ENCODE measurements around the gene LARGE2.
"Not testable (repeated sequence)": the region's sequence is repeated elsewhere in the genome, so short reads cannot be mapped to it uniquely, and the experiment has no call there.

The LARGE2 gene

GRCh38 chr11:45900916-45901617, 21.4 kb upstream of the LARGE2 start:
- Histone ChIP-seq H3K9me3 (no peaks in the 10 kb centered on the region), H3K4me1 (peaks cover 6% of the 10 kb centered on the region), H3K4me3 (peak overlapping the region; percentile 48), H3K36me3 (replicated peaks) (no peaks in the 10 kb centered on the region; the same call in 1 of the 2 replicates), H3K27me3 (ENCODE audit: low read depth) (no peaks in the 10 kb centered on the region)
- in situ Hi-C loops (cut with MboI; ENCODE audit: low sequenced_read_pairs) = loop anchor here (10.0 kb wide), 1 partner anchor 64 kb away; no protein-coding TSS in a partner anchor
- peak in 1 of 2 experiments; percentile 50 for DNase-seq (ENCODE audit: low spot score in 2 of 2)

- Histone ChIP-seq H3K36me3 (replicated peaks) (no peaks in the 10 kb centered on the region; the same call in 1 of the 2 replicates), H3K27me3 (ENCODE audit: low read depth) (no peaks in the 10 kb centered on the region), H3K4me1 (peaks cover 6% of the 10 kb centered on the region), H3K4me3 (no peak overlapping the region), H3K9me3 (no peaks in the 10 kb centered on the region)
- in situ Hi-C loops (cut with MboI; ENCODE audit: low sequenced_read_pairs) = loop anchor here (10.0 kb wide), 1 partner anchor 63 kb away; no protein-coding TSS in a partner anchor
- DNase-seq (ENCODE audit: low spot score in 2 of 2) = no peak
These were observed 20.8 kb upstream of the LARGE2 start for GRCh38 chr11:45901626-45902025.

GRCh38 chr11:45902452-45903380, 19.7 kb upstream of the LARGE2 start:
- no peaks in the 10 kb centered on the region; the same call in 1 of the 2 replicates for H3K36me3 ChIP-seq (replicated peaks)
- peaks cover 6% of the 10 kb centered on the region for H3K4me1 ChIP-seq
- in situ Hi-C loops (cut with MboI; ENCODE audit: low sequenced_read_pairs) = loop anchor here (10.0 kb wide), 1 partner anchor 62 kb away; no protein-coding TSS in a partner anchor
- H3K9me3 ChIP-seq = no peaks in the 10 kb centered on the region
- H3K4me3 ChIP-seq = no peak overlapping the region
- no peaks in the 10 kb centered on the region for H3K27me3 ChIP-seq (ENCODE audit: low read depth)
- no peak for DNase-seq (ENCODE audit: low spot score in 2 of 2)

- H3K4me1 ChIP-seq = peaks cover 1% of the 10 kb centered on the region
- no peaks in the 10 kb centered on the region for H3K27me3 ChIP-seq (ENCODE audit: low read depth)
- no peak for DNase-seq (ENCODE audit: low spot score in 2 of 2)
- no peak overlapping the region for H3K4me3 ChIP-seq
- no peaks in the 10 kb centered on the region; the same call in none of the 2 replicates for H3K36me3 ChIP-seq (replicated peaks)
- no peaks in the 10 kb centered on the region for H3K9me3 ChIP-seq
- in situ Hi-C loops (cut with MboI; ENCODE audit: low sequenced_read_pairs) = loop anchor here (10.0 kb wide), 1 partner anchor 60 kb away; no protein-coding TSS in a partner anchor
These were observed 18.0 kb upstream of the LARGE2 start for GRCh38 chr11:45904309-45904915.

GRCh38 chr11:45905095-45905494, 17.4 kb upstream of the LARGE2 start:
- H3K36me3 ChIP-seq (replicated peaks) = no peaks in the 10 kb centered on the region; the same call in none of the 2 replicates
- H3K4me3 ChIP-seq = no peak overlapping the region
- H3K27me3 ChIP-seq (ENCODE audit: low read depth) = no peaks in the 10 kb centered on the region
- DNase-seq (ENCODE audit: low spot score in 2 of 2) = no peak
- in situ Hi-C loops (cut with MboI; ENCODE audit: low sequenced_read_pairs) = loop anchor here (10.0 kb wide), 1 partner anchor 60 kb away; no protein-coding TSS in a partner anchor
- no peaks in the 10 kb centered on the region for H3K4me1 ChIP-seq
- H3K9me3 ChIP-seq = no peaks in the 10 kb centered on the region

- not testable (repeated sequence) for H3K9me3 ChIP-seq; H3K36me3 ChIP-seq (replicated peaks); H3K4me1 ChIP-seq; DNase-seq (ENCODE audit: low spot score in 2 of 2); H3K4me3 ChIP-seq; H3K27me3 ChIP-seq (ENCODE audit: low read depth)
- in situ Hi-C loops (cut with MboI; ENCODE audit: low sequenced_read_pairs) = loop anchor here (10.0 kb wide), 1 partner anchor 59 kb away; no protein-coding TSS in a partner anchor
These were observed 16.9 kb upstream of the LARGE2 start for GRCh38 chr11:45905576-45905975.

- Histone ChIP-seq H3K4me1 (no peaks in the 10 kb centered on the region), H3K9me3 (no peaks in the 10 kb centered on the region), H3K4me3 (no peak overlapping the region), H3K36me3 (replicated peaks) (no peaks in the 10 kb centered on the region; the same call in none of the 2 replicates), H3K27me3 (ENCODE audit: low read depth) (no peaks in the 10 kb centered on the region)
- in situ Hi-C loops (cut with MboI; ENCODE audit: low sequenced_read_pairs) = loop anchor here (10.0 kb wide), 1 partner anchor 59 kb away; no protein-coding TSS in a partner anchor
- DNase-seq (ENCODE audit: low spot score in 2 of 2) = no peak
These were observed 16.3 kb upstream of the LARGE2 start for GRCh38 chr11:45906096-45906682.

GRCh38 chr11:45906965-45907611, 15.4 kb upstream of the LARGE2 start, which contains the start of gene FREY1:
TSS of gene FREY1 (minus strand) at chr11:45907271. CDS start at chr11:45907245, 26 bp downstream.
- in situ Hi-C loops (cut with MboI; ENCODE audit: low sequenced_read_pairs) = loop anchor here (10.0 kb wide), 1 partner anchor 58 kb away; no protein-coding TSS in a partner anchor
- no peaks in the 10 kb centered on the region; the same call in none of the 2 replicates for H3K36me3 ChIP-seq (replicated peaks)
- H3K27me3 ChIP-seq (ENCODE audit: low read depth) = no peaks in the 10 kb centered on the region
- DNase-seq (ENCODE audit: low spot score in 2 of 2) = no peak
- no peaks in the 10 kb centered on the region for H3K4me1 ChIP-seq
- no peak within 1 kb of the TSS for H3K4me3 ChIP-seq
- no peaks in the 10 kb centered on the region for H3K9me3 ChIP-seq

GRCh38 chr11:45907911-45908370, 14.5 kb upstream of the LARGE2 start:
- in situ Hi-C loops (cut with MboI; ENCODE audit: low sequenced_read_pairs) = loop anchor here (10.0 kb wide), 1 partner anchor 57 kb away; no protein-coding TSS in a partner anchor
- Histone ChIP-seq H3K4me1 (no peaks in the 10 kb centered on the region), H3K27me3 (ENCODE audit: low read depth) (no peaks in the 10 kb centered on the region), H3K36me3 (replicated peaks) (peaks cover 1% of the 10 kb centered on the region), H3K9me3 (no peaks in the 10 kb centered on the region), H3K4me3 (no peak overlapping the region)
- DNase-seq (ENCODE audit: low spot score in 2 of 2) = no peak

GRCh38 chr11:45909594-45910475, 12.6 kb upstream of the LARGE2 start:
- in situ Hi-C loops (cut with MboI; ENCODE audit: low sequenced_read_pairs) = loop anchor here (10.0 kb wide), 1 partner anchor 55 kb away; no protein-coding TSS in a partner anchor

GRCh38 chr11:45910623-45911022, 11.8 kb upstream of the LARGE2 start:
- Histone ChIP-seq H3K36me3 (replicated peaks) (peaks cover 21% of the 10 kb centered on the region), H3K4me1 (no peaks in the 10 kb centered on the region), H3K4me3 (no peak overlapping the region), H3K9me3 (no peaks in the 10 kb centered on the region), H3K27me3 (ENCODE audit: low read depth) (no peaks in the 10 kb centered on the region)
- no peak for DNase-seq (ENCODE audit: low spot score in 2 of 2)
- in situ Hi-C loops (cut with MboI; ENCODE audit: low sequenced_read_pairs) = no loop called here

More at GRCh38 chr11:45909594-45910475, 12.6 kb upstream of the LARGE2 start:
- Histone ChIP-seq H3K9me3 (no peaks in the 10 kb centered on the region), H3K27me3 (ENCODE audit: low read depth) (no peaks in the 10 kb centered on the region), H3K4me3 (no peak overlapping the region), H3K36me3 (replicated peaks) (peaks cover 18% of the 10 kb centered on the region), H3K4me1 (no peaks in the 10 kb centered on the region)
- no peak for DNase-seq (ENCODE audit: low spot score in 2 of 2)
